Hematopoietic multipotent progenitor cell treated with erythropoietin and hydrocortisone succinate and interleukin-3 and kit ligand, for 6 days (in vitro differentiated cells): ENCODE results near the gene GALNT9.
"Not testable (repeated sequence)": the region's sequence is repeated elsewhere in the genome, so short reads cannot be mapped to it uniquely, and the experiment has no call there.

ENCODE experiments used
- DNase-seq: peaks from one replicate; pipeline ENCODE4 v3.0.0-alpha.2; 2015

The GALNT9 gene

DNA sequence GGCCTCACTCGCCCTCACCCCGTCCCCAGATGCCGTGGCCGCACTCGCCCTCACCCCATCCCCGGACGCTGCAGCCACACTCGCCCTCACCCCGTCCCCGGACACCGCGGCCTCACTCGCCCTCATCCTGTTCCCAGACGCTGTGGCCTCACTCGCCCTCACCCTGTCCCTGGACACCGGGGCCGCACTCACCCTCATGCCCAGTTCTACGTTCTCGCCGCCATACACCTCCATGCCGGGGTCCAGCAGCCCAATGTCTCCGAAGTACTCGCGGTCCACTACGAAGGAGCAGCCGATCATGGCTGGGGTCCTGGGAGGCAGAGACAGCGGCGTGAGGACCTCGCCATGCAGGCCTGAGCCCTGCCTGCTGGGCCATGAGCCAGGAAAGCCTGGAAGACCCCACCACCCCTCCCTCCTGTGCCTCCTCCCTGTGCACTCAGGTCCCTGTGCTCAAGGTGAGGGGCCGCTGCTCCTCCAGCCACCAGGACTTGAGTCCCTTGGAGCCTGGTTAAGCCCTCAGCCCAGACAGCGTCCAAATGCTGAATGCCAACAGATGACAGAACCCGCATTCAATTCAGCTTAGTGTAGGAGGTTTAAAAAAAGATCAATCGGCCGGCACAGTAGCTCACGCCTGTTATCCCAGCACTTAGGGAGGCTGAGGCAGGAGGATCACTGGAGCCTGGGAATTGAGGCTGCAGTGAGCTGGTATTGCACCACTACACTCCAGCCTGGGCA, 81.5 kb downstream of the GALNT9 start:
- DNase-seq, result no peak

DNA sequence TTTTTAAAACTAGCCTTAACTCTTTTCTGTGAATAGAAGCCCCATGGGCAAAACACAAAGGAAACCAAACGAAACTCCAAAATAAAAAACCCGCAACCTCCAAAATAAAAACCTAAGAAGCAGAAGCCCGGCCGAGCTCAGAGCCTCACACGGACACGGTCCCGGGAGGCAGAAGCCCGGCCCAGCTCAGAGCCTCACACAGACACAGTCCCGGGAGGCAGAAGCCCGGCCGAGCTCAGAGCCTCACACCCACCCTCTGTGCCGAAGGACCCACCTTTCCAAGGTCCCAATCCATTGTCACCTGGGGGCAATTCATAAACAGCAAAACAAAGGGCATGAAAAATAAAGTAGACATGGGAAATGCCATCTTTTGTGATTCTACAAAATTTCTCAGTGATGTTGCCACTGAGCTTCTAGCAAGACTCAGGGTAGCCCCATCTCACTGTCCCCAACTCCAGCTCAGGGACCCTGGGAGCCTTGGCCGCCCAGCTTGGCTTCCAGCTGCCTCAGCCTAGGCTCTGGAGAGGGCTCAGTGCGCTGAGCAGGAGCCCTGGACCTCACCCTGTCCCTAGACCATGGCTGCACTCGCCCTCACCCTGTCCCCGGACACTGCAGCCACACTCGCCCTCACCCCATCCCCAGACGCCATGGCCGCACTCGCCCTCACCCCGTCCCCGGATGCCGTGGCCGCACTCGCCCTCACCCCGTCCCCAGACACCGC, 82.2 kb downstream of the GALNT9 start:
- DNase-seq, result no peak

DNA sequence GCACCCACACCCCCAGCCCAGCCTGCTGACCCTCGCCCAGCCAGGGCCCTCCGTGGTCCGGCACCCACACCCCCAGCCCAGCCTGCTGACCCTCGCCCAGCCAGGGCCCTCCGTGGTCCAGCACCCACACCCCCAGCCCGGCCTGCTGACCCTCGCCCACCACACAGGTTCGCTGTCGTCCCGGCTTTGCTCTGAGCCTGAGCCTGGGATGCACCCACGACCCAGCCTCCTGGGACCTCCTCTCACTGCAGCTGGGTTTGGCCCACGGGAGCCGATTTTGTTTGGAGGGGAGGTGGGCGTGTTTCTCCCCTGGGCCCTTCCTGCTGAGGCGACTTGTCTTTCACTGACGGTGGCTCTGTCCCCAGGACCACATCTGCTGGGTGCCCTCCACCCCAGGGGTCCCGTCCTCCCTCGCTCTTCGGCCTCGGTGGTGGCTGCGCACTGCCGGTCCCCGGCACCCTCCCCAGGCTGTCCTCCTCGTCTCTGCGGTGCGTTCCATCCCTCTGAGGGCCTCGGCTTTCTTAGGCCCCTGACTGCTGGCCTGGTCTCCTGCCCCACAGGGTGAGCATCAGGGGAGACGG, 83.8 kb downstream of the GALNT9 start:
- DNase-seq, result no peak

DNA sequence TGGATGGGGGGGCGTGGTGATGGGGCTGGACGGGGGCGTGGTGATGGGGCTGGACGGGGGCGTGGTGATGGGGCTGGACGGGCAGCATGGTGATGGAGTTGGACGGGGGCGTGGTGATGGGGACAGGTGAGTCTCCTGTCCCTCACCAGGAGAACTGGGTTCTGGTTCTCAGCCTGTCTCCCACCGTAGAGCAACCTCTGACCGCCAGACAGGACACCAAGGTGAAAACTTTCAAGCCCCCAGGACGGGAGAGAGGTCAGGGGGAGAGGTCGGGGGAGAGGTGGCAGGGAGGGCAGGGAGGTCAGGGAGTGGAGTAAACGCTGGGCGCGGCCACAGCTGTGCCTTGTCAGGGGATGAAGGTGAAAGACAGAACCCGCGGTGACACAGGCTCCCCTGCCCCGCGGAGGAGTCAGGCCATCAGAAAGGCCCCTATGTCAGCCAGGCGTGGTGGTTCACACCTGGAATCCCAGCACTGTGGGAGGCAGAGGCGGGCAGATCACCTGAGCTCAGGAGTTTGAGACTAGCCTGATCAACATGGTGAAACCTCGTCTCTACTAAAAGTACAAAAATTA, 84.6 kb downstream of the GALNT9 start:
- DNase-seq, result no peak

DNA sequence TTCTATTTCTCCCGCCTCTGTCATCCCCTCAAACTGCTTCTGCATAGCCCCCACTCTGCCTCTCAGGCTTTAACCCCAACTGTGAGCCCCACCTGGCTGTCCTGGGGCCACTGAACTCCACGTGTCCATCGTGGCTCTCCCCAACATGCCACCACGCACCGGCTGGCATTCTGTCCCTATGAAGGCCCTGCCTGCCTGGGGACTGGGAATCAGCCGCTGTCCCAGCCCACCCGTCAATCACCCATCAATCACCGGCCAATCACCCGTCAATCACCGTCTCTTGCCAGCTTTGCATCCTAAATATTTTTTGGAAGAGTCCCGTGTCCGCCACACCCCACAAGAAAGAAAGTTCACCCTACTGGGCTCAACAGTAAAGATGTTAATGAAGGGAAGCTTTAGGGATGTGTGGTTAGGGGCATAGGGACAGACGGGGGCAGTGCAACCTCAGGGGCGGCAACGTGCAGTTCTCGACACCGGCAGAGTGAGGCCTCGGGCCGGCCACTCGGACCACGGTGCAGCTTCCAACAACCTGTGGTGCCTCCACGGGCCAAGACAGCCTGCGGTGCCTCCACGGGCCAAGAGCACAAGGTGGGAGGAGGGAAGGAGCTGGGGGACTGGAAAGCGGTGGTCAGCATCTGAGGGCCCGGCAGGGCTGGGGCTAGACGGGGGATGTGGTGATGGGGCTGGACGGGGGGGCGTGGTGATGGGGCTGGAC, 85.6 kb downstream of the GALNT9 start:
- DNase-seq, result no peak

DNA sequence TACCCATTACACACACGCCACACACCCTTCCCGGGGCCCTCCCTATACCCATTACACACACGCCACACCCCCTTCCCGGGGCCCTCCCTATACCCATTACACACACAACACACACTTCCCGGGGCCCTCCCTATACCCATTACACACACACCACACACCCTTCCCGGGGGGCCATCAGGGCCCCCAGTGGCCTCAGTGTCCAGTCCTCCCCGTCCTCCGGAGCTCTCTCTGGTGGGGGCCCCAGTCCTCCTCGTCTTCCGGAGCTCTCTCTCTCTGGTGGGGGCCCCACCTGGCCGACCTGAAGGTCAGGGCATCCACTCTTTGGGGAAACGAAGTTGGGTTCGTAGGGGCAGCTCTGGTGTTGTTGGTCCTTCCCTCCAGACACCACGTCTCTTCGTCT, 86.2 kb downstream of the GALNT9 start:
- not testable (repeated sequence) for DNase-seq

DNA sequence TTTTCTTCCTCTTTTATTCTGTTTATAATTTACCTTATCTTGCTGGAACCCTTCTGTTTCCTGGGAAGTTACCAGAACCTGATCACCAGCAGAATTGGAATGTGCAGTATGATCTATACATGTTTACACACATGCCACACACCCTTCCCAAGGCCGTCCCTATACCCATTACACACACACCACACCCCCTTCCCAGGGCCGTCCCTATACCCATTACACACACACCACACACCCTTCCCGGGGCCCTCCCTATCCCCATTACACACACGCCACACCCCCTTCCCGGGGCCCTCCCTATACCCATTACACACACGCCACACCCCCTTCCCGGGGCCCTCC, 88.8 kb downstream of the GALNT9 start:
- DNase-seq, result not testable (repeated sequence)

DNA sequence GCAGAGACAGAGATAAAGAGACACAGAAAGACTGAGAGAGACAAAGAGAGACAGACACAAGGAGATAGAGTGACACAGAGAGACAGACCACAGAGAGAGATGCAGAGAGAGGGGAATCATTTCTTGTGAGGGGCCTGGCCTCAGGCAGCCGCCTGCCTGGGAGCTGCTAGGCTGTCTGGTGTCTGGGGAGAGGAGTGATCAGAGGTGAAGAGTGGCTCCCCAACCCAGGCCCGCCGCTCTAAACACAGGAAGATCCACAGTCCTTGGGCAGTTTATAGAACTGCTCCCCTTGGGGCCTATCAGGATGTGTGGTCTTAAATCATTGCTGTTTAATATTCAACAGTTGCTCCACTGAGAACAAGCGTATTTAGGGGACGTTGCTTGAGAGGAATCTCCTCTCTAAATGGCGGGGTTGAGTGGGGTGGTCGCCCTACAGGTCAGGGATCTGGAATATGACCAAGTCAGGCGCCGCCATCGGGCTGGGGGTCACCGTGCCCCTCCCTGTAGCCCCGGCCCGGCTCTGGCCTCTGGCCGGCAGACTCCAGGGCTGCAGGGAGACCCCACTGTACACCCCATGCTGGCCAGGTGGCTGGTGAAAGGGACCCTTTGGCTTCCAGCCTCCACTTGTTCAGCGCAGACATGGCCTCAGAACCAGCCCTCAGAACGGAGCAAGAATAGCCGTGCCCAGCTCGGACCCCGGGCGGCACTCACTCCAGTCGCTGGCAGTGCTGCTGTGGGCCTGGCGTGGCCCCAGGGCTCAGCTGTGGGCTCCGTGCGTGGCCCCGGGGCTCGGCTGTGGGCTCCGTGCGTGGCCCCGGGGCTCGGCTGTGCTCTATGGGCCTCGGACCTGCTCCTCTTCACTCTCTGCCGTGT, 89.4 kb downstream of the GALNT9 start:
- DNase-seq, result no peak

DNA sequence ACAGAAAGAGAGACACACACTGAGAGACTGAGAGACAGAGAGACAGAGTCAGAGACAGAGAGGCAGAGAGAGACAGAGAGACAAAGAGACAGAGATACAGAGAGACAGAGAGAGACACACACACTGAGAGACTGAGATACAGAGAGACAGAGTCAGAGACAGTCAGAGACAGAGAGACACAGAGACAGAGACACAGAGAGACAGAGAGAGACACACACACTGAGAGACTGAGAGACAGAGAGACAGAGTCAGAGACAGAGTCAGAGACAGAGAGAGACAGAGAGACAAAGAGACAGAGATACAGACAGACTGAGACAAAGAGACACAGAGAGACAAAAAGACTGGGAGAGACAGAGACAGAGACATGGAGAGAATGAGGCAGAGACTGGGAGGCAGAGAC, 90.0 kb downstream of the GALNT9 start:
- no peak for DNase-seq

DNA sequence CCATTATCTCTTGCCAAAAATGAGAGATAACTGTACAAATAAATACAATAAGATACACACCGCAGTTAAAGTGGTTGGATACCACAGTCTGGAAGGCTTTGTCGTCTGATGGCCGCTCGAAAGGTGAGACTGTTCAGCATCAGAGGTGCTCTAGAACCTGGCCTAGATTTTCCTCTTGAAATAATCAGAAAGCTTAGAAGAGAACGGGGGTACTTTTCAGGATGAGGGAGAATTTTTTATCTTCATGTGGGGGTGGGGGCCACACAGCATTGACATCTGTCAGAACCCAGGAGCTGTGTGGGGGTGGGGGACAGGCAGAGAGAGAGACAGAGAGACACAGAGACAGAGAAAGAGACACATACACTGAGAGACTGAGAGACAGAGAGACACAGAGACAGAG, 90.5 kb downstream of the GALNT9 start:
- no peak for DNase-seq

DNA sequence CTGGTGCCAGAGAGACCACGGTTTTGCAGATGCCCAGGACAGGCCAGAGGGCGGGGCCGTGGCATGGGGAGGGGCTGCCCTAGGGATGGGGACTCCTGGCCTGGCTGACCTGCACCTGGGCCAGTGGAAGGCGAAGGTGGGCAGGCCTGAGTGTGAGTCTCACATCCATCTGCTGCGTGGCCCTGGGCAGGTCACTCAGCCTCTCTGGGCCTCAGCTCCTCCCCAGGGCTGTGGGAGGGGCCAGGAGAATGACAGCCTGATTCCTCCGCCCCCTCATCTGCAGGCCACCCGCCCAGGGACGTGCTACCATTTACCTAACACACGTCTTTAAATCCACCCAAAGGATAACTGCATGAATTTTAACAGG, 90.9 kb downstream of the GALNT9 start:
- no peak for DNase-seq

DNA sequence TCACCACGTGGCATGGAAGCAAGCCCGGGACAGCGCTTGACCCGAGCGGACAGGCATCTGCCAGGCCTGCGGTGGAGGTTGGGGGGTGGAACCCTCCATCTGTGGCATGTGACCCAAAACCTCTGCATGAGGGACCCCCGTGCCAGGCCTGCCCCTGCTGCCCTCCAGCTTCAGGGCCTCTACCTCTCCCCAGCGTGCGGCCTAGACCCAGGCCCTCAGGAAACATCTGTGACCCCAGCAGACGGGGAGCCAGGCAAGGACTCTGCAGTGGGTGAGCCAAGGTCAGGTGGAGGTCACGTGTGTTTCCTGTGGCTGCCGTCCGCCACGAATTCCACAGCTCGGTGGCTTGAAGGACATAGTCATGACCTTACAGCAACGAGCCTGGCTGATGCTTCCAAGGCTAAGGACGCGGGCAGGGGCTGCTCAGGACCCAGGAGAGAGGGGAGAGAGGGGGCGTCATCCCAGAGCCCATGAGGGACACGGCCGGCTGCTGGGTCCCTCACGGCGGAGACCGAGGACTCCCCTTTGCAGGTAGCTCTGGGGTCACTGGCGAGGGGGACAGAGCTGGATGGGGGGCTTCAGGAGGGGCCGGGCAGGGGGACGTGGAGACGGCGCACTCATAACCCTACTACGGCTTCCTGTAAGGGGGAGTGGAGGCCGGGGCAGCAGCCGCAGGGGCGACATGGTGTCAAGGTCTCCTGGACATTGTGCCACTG, 91.5 kb downstream of the GALNT9 start:
- DNase-seq, result no peak

DNA sequence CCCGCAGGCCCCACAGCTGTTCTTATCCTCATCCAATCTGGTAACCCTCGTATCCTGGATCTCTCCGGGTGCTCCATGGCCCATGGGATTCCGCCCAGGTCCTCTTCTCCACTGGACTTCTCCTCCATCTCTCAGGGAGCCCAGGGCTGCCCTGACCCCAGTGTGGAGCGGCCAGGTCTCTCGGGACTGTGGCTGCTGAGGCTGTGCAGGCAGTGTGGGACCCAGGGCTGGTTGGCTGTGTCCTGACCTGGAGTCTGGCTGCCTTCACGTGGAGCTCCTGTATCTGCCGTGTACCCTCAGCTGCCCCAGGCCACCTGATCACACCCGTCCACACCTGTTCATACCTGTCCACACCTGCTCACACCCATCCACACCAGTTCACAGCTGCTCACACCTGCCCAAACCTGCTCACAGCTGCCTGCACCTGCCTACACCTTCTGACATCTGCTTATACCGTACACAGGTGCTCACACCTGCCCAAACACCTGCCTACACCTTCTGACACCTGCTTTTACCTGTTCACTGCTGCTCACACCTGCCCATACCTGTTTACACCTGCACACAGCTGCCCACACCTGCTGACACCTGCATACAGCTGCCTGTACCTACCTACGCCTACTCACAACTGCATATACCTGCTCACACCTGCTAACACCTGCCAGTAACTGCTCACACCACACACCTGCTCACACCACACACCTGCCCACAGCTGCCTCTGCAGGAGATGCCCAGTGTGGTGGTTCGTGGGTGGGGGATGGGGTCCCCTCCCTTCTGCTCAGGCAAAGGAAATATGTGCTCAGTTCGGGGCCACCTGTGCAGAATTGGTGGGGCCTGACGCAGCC, 92.2 kb downstream of the GALNT9 start:
- no peak for DNase-seq

DNA sequence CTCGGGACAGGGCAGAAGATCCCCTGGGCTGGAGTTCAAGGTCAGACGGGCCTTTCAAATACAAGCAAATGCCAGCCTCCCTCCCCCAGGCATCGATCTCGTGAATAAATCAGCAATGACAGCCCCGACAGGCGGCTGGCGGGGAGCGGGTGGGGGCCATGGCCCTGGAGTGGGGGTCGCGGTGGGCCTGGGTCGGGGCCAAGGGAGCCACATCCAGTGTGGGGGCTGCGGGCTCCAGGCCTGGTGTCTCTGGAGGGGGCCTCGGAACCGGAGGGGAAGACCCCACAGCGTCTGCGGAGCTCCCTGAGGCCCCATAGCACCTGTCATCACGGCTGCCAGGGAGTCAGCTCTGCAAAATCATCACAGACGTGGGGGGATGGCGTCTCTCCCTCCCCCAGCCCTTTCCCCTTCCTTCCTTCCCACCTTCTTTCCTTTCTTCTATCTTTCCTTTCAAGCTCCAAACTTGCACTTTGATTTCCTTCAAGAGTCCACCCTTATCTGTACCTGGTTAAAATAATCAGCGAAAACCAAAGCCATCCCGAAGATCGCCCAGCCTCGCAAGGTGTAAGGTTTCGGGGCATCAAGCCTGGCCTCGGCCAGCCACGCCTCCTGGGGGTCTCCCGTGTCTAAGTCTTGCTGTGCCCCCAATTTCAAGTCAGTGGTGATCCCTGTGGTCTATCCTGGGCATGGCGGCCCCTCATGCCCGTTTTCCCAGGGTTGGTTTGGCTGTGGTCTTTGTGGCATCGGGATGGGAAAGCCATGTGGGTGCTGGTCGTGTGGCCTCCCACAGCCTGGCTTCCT, 93.1 kb downstream of the GALNT9 start:
- DNase-seq, result no peak

DNA sequence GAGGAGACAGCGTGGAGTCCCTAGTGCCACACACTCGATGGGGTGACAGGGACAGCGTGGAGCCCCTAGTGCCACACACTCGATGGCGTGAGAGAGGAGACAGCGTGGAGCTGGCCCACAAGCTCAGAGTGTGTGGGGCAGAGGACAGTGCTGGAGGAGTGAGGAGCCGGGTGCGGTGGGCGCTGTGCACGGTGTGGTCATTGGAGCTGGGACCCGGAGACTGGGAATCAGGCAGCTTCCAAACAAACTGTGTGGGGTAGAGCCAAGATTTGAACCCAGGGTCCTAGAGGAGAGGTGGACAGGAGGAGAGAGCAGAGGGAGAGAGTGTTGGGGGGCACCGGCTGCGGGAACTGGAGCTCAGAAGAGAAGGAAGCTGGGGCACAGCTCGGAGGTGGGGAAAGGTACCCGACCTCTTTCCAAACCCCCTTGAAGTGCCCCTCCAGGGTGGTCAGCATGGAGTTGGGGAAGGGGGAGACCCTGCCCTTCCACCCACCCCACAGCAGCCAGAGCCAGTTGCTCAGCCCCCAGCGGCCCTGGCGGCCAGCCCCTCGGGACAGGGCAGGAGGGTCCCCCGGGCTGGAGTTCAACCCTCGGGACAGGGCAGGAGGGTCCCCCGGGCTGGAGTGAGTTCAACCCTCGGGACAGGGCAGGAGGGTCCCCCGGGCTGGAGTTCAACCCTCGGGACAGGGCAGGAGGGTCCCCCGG, 94.1 kb downstream of the GALNT9 start:
- no peak for DNase-seq

DNA sequence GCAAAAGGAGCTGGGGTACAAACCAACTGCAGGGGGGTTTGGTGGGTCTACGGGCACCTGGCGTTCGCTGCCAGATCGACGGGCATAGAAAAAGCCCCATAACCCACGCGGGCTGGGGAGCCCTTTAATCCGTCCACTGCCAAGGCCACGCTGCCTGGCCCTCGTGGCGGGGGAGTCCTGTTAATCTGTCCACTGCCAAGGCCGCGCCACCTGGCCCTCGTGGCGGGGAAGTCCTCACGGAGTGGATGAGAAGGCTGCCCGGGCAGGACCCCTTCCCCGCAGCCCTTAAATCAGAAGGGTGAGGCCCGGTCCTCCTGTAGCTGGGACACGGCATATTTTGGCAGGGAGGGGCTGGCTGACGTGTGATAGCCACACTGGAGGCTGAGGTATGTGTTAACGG, 99.0 kb downstream of the GALNT9 start:
- no peak for DNase-seq

DNA sequence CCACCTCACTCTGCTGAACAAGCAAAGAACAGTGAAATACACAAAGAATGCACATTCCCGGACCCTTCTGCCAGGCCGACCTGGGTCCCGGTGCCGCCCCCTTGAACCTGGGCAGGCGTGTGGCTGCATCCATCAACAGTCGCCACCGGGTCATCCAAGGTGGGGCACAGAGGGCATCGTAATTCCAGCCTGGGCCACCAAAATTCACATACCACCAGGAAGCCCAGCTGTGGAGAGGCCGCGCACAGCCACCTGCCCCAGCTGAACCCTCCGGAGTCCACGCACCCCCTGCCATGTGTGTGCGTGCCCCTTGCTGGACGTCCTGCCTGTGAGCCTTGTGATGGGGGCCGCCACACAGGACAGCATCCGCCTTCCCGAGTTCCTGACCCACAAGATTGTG, 99.5 kb downstream of the GALNT9 start:
- DNase-seq, result no peak

DNA sequence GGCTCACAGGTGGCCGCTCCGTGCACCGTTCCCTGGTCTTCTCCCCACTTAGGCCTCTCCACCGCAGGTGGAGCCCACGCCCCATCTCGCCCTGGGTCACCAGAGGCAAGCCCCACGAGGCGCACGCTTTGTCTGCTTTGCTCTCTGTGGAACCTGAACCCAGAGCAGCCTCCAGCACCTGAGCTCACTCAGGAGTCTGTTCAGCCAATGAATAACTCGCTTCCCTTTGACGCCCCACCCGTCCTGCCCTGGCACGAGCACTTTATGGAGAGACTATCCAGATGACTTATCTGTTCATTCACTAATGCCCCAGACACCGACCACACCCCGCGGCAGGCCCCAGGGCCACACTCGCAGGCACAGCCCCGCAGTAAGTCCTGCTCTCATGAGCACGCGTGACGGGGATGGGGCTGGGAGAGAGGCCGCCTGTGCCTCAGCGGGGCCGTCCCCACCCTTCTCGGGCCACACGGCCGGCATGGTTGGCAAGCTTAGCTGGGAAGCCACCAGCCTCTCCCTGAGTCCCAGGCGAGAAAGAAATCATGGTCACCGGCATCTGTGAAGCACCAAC, 100.1 kb downstream of the GALNT9 start:
- no peak for DNase-seq
